IPS DF 4.7 (cell line): ENCODE data around the gene CATSPER4.

Experiments used
- DNase-seq: peaks from one replicate; pipeline ENCODE4 v3.0.0-alpha.2; 2013; ENCODE audit warnings: low spot score; ENCODE audit errors: extremely low read depth

Gene CATSPER4

GRCh38 chr1:26164861-26165842 lies 25.2 kb upstream of the CATSPER4 start:
- DNase-seq, result no peak

GRCh38 chr1:26166719-26167281 lies 23.6 kb upstream of the CATSPER4 start:
- no peak for DNase-seq

GRCh38 chr1:26168410-26169197 lies 21.8 kb upstream of the CATSPER4 start, which contains the start of gene C1orf232:
TSS of gene C1orf232 (minus strand) at chr1:26168963. CDS start at chr1:26168499, 464 bp downstream.
- no peak for DNase-seq

- DNase-seq, result no peak
Measured at GRCh38 chr1:26169198-26169554, 21.2 kb upstream of the CATSPER4 start.

- no peak for DNase-seq
Measured at GRCh38 chr1:26169669-26170471, 20.5 kb upstream of the CATSPER4 start, which contains the start of gene ZNF593. TSS of gene ZNF593 (plus strand) at chr1:26169908. CDS start at chr1:26169984, 76 bp downstream.

GRCh38 chr1:26170472-26170821 lies 20.0 kb upstream of the CATSPER4 start:
- no peak for DNase-seq

- DNase-seq, result no peak
Measured at GRCh38 chr1:26171084-26172072, 19.0 kb upstream of the CATSPER4 start, which contains the start of gene ZNF593OS. TSS of gene ZNF593OS (minus strand) at chr1:26171832. CDS start at chr1:26171661, 171 bp downstream.

GRCh38 chr1:26175346-26175745 lies 15.1 kb upstream of the CATSPER4 start:
- no peak for DNase-seq

- no peak for DNase-seq
Measured at GRCh38 chr1:26177182-26177684, 13.2 kb upstream of the CATSPER4 start, which contains the start of gene CNKSR1. TSS of gene CNKSR1 (plus strand) at chr1:26177491. CDS start at chr1:26177548, 57 bp downstream.

- no peak for DNase-seq
Measured at GRCh38 chr1:26180010-26180506, 10.3 kb upstream of the CATSPER4 start.

- no peak for DNase-seq
Measured at GRCh38 chr1:26181586-26182382, 8.6 kb upstream of the CATSPER4 start.

- DNase-seq, result no peak
Measured at GRCh38 chr1:26182383-26182696, 8.1 kb upstream of the CATSPER4 start.

- DNase-seq, result no peak
Measured at GRCh38 chr1:26184086-26184485, 6.3 kb upstream of the CATSPER4 start.

GRCh38 chr1:26184883-26185282 lies 5.5 kb upstream of the CATSPER4 start:
- DNase-seq, result no peak

- no peak for DNase-seq
Measured at GRCh38 chr1:26187882-26188281, 2.5 kb upstream of the CATSPER4 start.

GRCh38 chr1:26188477-26188876 lies 1.9 kb upstream of the CATSPER4 start:
- no peak for DNase-seq

GRCh38 chr1:26189331-26189730 lies 1.1 kb upstream of the CATSPER4 start:
- DNase-seq, result no peak

- no peak for DNase-seq
Measured at GRCh38 chr1:26189751-26190275, 589 bp upstream of the CATSPER4 start.
